ENCODE measurements around the gene NFIX. TPM values are rescaled to one million over a fixed set of nuclear protein-coding genes. Genes with fewer than 3 reads are reported as not detected.

Gene NFIX
- total and polyA plus RNA-seq, 4 donors: 26.0 to 190 (median 89.6) TPM

DNA sequence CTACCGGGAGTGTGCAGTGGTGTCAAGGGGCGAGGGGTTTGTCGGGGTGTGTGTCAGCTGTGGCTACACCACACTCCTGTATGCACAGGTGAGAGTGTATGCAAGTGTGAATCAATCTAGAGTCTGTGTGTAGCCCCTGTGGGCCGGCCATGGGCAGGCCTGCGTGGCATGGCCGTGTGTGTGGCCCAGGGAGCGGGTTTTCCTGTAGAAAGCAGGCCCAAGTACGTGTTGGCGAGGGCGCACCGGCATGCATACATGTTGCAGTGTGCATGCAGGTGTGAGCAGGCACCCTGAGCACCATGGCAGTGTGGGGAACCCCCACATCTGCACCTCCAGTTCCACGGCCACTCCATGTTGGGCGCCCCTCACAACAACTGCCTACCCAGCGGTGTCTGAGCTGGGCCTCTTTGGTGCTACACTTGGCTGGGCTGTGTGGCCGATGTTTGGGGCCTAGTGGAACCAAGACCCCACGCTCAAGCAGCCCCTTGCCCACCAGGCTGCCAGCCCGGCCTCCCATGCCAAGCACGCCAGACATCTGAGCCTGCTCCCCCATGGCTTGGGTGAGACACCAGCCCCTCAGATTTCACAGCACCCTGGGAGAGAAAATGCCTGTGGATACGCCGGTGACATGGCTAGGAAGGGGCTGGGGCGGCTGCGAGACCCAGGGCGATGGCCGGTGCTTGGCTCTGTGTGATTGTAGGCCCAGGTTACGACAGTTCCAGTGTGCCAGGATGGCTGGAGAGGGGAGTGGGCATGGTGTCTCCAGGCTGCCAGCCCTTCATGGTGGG is 2.1 kb downstream of the NFIX start:
- Histone ChIP-seq H3K27ac (ENCODE audit: low read depth in 1 of 2, low read length in 1 of 2) (peak overlapping the region in 1 of 2 donors; percentile 88), H3K4me1 (ENCODE audit: control insufficient read depth in 5 of 5, insufficient read depth in 5 of 5, low read length in 5 of 5) (peaks cover 0 to 46% (median 28%) of the 10 kb centered on the region in 5 donors), H3K9ac (ENCODE audit: insufficient read depth in 1 of 2, low read length in 2 of 2) (peak overlapping the region in 1 of 2 donors; percentile 42), H3K4me3 (peak overlapping the region; percentile 84), H3K36me3 (ENCODE audit: control insufficient read depth in 4 of 4, insufficient read depth in 4 of 4, low read length in 4 of 4) (peaks cover 0 to 10% (median 4%) of the 10 kb centered on the region in 4 donors), H3K27me3 (ENCODE audit: control insufficient read depth in 3 of 3, insufficient read depth in 3 of 3, low read length in 2 of 3) (peaks cover 0 to 2% (median 0%) of the 10 kb centered on the region in 3 donors), H3K9me3 (ENCODE audit: control insufficient read depth in 4 of 4, insufficient read depth in 3 of 4, low read length in 3 of 4) (peaks cover 0 to 2% (median 0%) of the 10 kb centered on the region in 4 donors)
- TF ChIP-seq, protein P1, sequence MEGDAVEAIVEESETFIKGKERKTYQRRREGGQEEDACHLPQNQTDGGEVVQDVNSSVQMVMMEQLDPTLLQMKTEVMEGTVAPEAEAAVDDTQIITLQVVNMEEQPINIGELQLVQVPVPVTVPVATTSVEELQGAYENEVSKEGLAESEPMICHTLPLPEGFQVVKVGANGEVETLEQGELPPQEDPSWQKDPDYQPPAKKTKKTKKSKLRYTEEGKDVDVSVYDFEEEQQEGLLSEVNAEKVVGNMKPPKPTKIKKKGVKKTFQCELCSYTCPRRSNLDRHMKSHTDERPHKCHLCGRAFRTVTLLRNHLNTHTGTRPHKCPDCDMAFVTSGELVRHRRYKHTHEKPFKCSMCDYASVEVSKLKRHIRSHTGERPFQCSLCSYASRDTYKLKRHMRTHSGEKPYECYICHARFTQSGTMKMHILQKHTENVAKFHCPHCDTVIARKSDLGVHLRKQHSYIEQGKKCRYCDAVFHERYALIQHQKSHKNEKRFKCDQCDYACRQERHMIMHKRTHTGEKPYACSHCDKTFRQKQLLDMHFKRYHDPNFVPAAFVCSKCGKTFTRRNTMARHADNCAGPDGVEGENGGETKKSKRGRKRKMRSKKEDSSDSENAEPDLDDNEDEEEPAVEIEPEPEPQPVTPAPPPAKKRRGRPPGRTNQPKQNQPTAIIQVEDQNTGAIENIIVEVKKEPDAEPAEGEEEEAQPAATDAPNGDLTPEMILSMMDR (IDR thresholded peaks at IDR 0.05; ENCODE audit: control extremely low read depth, extremely low read depth): no peak
- DNase-seq (no peak), ATAC-seq (ENCODE audit: insufficient read depth, low FRiP score) (no peak)
- 69 to 89% methylated on average over 25 of the region's 25 CpGs for WGBS, 2 donors

DNA sequence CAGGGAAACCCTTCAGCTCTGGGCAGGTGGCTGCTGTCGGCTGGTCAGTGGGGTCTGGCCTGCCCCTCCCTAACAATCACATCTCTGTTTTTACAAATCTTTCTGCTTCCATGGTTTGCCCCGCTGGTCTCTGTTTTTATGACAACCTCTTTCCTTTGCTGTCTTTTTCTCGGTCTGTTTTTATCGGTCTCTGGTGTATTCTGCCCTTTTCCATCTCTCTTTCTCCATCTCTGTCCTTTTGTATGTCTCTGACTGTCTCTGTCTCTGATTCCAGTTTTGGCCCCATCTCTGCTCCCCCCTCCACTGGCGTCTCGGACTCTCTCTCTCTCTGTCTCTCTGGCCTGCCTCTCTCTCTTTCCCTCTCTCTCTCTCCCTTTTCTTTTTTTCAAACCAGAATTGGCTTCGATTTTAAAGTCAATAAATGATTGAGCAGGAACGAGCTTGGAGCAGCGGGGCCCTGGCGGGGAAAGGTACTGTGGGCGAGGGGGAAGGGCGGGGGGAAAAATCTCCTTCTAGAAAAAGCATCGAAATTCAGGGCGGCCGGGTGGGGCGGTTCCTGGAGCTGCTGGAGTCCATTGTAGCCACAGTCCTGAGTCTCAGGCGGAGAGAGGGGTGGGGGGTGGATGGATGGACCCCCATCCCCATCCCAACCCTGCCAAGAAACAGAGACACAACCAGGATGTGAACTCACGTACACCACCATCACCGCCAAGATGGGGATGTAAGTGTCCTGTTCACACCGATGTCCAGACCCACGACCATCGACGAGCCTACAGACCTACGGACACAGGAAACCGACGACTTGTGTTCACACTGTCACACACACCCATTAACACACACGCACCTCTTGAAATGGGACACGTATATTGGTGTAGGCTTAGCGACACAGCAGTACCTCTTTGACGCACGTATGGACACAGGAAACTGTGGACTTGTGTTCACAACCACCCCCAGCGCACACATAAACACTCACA is 3.0 kb downstream of the NFIX start:
- Histone ChIP-seq H3K9ac (ENCODE audit: insufficient read depth in 1 of 2, low read length in 2 of 2) (peak overlapping the region in 1 of 2 donors; percentile 38), H3K4me1 (ENCODE audit: control insufficient read depth in 5 of 5, insufficient read depth in 5 of 5, low read length in 5 of 5) (peaks cover 0 to 54% (median 32%) of the 10 kb centered on the region in 5 donors), H3K27ac (ENCODE audit: low read depth in 1 of 2, low read length in 1 of 2) (peak overlapping the region in 1 of 2 donors; percentile 88), H3K27me3 (ENCODE audit: control insufficient read depth in 3 of 3, insufficient read depth in 3 of 3, low read length in 2 of 3) (peaks cover 0 to 2% (median 0%) of the 10 kb centered on the region in 3 donors), H3K9me3 (ENCODE audit: control insufficient read depth in 4 of 4, insufficient read depth in 3 of 4, low read length in 3 of 4) (peaks cover 0 to 2% (median 0%) of the 10 kb centered on the region in 4 donors), H3K4me3 (no peak overlapping the region), H3K36me3 (ENCODE audit: control insufficient read depth in 4 of 4, insufficient read depth in 4 of 4, low read length in 4 of 4) (peaks cover 0 to 13% (median 4%) of the 10 kb centered on the region in 4 donors)
- ATAC-seq (ENCODE audit: insufficient read depth, low FRiP score): no peak
- 71 to 85% methylated on average over 32 of the region's 32 CpGs for WGBS, 2 donors
- no peak for DNase-seq
- TF ChIP-seq, protein P1 (IDR thresholded peaks at IDR 0.05; ENCODE audit: control extremely low read depth, extremely low read depth): no peak

DNA sequence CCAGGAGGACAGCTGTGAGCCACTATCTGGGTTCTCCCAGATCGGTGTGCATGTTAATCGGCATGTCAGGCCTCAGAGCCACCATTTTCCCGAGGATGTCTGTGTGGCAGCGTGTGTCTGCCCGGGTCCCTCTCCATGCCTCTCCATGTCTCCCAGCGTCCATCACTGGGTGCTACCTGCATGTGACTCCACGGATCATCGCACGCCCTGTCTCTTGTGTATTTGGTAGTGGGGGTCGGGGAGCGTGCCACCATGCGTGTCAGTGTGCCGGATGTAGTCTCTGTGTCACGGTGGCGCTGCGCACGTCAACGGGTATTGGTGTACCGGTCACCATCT is 5.9 kb downstream of the NFIX start:
- peaks cover 0 to 54% (median 37%) of the 10 kb centered on the region in 5 donors for H3K4me1 ChIP-seq (ENCODE audit: control insufficient read depth in 5 of 5, insufficient read depth in 5 of 5, low read length in 5 of 5)
- H3K4me3 ChIP-seq: no peak overlapping the region
- H3K36me3 ChIP-seq (ENCODE audit: control insufficient read depth in 4 of 4, insufficient read depth in 4 of 4, low read length in 4 of 4): peaks cover 0 to 14% (median 4%) of the 10 kb centered on the region in 4 donors
- DNase-seq (no peak), ATAC-seq (ENCODE audit: insufficient read depth, low FRiP score) (no peak)
- H3K9me3 ChIP-seq (ENCODE audit: control insufficient read depth in 4 of 4, insufficient read depth in 3 of 4, low read length in 3 of 4): no peaks in the 10 kb centered on the region
- H3K27ac ChIP-seq (ENCODE audit: low read depth in 1 of 2, low read length in 1 of 2): peak overlapping the region in 1 of 2 donors; percentile 87
- TF ChIP-seq, protein P1 (IDR thresholded peaks at IDR 0.05; ENCODE audit: control extremely low read depth, extremely low read depth): no peak
- H3K9ac ChIP-seq (ENCODE audit: insufficient read depth in 1 of 2, low read length in 2 of 2): no peak overlapping the region
- WGBS, 2 donors: 88 to 92% methylated on average over 19 of the region's 19 CpGs
- H3K27me3 ChIP-seq (ENCODE audit: control insufficient read depth in 3 of 3, insufficient read depth in 3 of 3, low read length in 2 of 3): no peaks in the 10 kb centered on the region
